HG03025 (cell line): Measurements from ENCODE around the gene ITPR2.
A peak's percentile ranks its signal among the peaks of the same experiment; 100 is the strongest.
"Not testable (repeated sequence)": the region's sequence is repeated elsewhere in the genome, so short reads cannot be mapped to it uniquely, and the experiment has no call there.

Experiments used
- ATAC-seq: cut with Tn5 transposase; IDR thresholded peaks from one replicate; pipeline ENCODE4 v1.9.1; 2021; ENCODE audit warnings: mild to moderate bottlenecking, moderate library complexity; ENCODE audit not compliant: unreplicated experiment, low FRiP score

Gene ITPR2

DNA sequence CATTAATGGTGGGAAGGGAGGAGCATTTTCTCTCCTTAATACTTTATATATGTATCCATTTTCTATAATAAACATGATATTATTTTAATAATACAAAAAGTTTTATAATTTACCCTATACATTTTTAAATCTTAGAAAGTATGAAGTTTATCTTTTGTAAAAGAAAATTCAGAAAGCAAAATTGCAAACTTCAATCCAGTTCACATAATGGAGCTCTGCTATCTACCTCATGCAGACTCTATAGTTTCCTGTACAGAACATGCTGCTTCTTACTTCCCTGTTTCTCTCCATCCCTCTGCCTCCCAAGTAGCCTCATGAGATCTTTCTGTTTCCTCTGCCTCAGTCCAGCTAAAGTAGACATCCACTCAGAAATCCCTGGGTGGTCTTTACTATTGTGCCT, 402.4 kb downstream of the ITPR2 start:
- not testable (repeated sequence) for ATAC-seq

DNA sequence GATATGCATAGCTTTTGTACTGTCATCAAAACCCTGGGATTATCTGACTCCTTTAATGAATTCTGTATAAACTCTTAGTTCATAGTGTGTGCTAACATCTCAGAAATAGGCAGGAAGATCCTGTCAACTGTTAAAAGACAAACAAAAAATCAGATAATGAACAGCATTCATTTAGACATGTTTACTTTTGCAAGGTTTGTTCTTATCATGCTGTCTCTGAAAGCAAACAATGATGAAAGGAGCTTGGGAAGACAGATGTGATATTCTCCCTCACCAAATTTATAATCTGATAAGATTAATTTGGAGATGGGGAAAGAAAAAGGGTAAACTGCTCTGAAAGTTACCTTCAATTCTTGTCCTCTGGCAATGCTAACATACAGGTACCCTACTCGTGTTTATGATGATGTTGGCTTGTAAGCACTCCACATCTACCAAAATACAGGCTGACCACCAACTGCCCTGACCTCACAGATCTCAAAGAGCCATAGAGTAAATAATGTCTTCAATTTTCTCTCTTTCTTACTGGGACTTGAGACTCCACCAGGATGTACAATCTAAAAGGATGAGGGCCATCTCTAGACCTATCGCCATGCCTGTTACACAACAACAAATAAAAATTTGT, 403.8 kb downstream of the ITPR2 start:
- ATAC-seq, result no peak

GRCh38 chr12:26428420-26428819, 404.6 kb downstream of the ITPR2 start:
- no peak for ATAC-seq

DNA sequence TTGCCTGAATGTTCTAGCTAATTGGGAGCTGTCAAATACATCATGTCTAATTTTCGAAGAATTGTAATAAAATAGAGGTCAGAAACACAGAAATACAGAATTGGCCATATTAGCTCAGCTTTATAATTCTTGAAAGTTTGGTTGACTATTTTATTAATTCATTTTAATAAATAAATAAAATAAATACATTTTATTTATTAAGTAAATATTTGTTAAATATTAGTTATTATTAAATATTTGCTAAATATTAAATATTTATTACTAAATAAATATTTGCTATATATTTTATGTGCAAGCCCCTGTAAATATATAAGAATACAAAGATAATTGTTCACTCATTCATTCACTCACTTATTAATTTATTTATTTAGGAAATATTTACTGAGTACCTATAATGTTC, 406.3 kb downstream of the ITPR2 start:
- no peak for ATAC-seq

DNA sequence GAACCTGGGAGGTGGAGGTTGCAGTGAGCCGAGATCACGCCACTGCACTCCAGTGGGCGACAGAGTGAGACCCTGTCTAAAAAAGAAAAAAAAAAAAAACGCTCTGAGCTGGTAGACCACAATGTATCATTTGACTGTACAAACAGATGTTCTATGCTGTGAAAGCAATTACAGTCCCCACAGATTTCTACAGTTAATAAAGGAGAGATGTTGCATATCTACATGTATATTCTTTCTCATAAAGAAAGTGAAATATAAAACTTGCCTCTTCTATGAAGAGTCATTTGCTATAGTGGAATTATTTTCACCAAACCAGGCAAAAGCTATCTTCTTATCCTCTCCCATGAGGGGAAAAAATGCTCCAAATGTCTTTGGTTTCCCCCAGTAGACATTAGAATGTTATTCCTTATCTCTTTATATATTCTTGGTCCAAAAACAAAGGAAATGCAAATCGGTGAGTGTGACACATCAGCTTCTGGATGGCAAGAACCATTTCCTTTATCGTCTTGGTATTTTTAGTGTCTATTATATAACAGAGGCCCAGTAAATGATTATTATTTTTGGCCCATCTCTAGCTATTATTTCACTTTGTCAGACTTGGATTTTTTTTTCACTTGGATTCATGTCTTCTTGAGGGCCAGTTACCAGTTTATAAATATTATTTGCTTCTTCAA, 407.3 kb downstream of the ITPR2 start:
- no peak for ATAC-seq

DNA sequence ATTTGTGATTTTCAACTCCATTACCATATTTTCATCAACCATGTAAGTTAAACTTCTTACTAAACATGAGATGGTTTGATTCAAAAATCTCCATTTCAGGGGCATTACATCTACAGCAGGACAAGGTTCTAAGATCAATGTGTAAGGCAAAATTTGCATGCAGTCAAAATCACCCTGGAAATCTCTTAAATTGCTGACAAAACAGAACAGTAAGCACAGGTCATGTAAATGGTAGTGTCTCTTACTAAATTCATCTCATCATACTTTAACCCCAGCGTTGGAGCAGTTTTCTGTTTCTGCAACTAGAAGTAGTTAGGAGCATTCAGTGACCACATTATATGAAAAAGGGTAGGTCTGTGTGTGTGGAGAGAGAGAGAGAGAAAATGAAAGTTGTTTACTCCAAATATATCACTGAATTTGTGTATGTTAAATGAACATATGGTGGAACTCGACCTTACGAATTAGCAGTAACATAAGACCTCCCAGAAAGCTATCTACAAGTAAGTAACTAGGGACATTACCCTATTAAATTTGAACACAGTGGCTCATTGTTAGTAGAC, 410.1 kb downstream of the ITPR2 start:
- ATAC-seq, result peak; percentile 79

DNA sequence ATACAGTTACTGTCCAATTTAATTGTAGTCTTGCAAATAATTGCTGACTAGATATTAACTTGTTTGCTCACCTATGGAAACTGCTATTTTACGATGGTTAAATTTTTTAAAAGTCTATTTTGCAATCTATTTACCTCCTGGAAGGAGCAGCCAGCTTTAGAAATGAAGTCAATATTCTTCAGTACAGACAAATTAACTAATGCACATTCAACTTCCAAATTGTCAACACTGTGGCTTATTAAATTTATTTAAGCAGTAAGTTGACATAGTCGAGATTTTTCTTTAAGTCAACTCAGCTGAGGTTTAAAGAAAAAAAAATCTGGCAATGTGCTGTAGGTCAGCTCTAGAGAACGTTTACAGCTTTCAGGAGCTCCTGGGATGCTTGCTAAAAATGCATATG, 416.4 kb downstream of the ITPR2 start:
- no peak for ATAC-seq

GRCh38 chr12:26410689-26411088, 422.3 kb downstream of the ITPR2 start:
- ATAC-seq, result no peak

DNA sequence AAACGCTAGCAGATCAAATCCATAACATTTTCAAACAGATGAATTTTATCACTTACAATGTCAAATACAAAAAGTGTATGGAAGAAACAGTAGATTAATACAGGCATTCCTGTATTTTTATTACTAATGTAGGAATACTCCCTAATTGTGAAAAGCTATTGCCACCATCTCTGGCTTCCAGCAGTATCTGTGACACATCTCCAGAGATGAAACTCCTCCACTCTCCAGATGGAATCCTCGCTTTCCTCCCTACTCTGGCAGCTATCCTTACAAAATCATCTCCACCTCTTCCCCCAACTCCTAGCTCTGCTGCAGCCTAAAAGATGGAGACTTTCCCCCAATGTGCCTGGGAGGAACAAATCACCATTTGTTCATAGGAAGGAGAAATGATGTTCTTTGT, 426.2 kb downstream of the ITPR2 start:
- no peak for ATAC-seq

DNA sequence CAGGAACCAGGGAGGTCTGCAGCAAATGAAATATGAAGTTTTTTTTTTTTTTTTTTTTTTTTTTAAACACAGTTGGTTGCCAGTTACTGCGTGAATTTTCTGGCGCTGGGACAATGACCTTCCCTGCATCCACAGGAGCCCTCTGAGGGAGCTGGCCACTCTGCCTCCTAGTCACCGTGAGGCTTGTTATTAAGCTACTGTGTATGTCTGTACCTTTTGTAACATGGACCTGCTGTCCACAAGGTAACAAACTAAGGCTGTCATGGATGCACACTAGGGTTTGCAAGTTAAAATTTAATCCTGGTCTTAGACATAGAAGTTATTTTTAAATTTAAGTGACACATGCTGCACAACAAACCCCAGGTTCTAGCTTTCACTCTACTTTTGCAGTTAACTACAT, 426.6 kb downstream of the ITPR2 start:
- ATAC-seq, result no peak

- no peak for ATAC-seq
These were observed 429.4 kb downstream of the ITPR2 start for GRCh38 chr12:26403601-26404000.

- ATAC-seq, result no peak
These were observed 430.3 kb downstream of the ITPR2 start for GRCh38 chr12:26402648-26403047.

DNA sequence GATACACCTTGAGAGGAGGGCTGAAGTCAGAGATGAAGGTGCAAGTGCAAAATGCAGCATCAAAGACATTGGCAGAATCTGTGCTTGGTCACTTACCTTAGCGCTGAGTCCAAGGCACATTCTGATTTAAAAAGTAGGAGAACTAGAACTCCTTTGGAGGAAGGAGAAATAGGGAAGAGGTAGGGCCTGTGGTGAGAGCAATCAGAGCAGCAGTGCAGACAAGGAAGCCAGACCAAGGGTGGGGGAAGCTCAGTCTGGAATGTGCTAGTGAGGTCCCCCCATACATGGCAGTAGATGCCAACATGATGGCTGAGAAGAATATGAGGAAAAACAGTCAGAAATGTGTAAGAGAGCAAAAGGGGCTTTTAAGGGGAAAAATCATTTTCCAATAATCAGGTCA, 431.1 kb downstream of the ITPR2 start:
- no peak for ATAC-seq

- no peak for ATAC-seq
These were observed 432.4 kb downstream of the ITPR2 start for GRCh38 chr12:26400627-26401026.

- ATAC-seq, result no peak
These were observed 433.6 kb downstream of the ITPR2 start for GRCh38 chr12:26399381-26399780.

DNA sequence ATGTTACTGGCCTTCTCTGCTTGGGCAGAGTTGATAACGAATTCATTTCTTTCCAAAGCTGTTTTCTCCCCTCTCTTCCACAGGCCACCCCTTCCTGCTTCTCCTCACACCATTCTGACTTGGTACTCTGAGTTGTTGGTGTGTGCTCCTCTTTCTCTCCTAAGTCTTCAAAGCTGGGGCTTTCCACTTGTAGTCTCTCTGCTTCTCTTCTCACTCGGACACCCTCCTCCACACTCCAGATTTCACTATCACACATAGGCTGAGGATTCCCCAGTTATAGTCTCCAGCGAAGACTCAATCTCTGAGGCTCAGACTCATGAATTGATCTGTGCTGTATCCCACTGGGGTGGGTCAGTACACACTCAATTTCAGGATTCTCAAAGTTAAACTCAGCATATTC, 436.6 kb downstream of the ITPR2 start:
- no peak for ATAC-seq

- no peak for ATAC-seq
These were observed 443.7 kb downstream of the ITPR2 start for GRCh38 chr12:26389343-26389742.

- no peak for ATAC-seq
These were observed 448.5 kb downstream of the ITPR2 start for GRCh38 chr12:26384536-26384935.

DNA sequence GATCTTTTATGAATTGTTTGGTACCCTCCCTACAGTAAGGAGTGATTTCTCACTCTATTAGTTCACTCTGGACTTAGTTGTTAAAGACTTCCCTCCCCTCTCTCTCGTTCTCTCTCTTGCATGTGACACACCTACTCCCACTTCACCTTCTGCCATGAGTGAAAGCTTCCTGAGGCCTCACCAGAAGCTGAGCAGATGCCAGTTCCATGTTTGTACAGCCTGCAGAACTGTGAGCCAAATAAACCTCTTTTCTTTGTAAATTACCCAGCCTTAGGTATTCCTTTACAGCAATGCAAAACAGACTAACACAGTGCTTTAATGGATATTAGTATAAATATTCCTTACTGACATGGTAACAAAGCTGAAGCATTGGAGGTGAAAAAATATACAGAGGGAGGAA, 450.0 kb downstream of the ITPR2 start:
- ATAC-seq, result no peak

GRCh38 chr12:26380897-26381296, 452.1 kb downstream of the ITPR2 start:
- no peak for ATAC-seq

DNA sequence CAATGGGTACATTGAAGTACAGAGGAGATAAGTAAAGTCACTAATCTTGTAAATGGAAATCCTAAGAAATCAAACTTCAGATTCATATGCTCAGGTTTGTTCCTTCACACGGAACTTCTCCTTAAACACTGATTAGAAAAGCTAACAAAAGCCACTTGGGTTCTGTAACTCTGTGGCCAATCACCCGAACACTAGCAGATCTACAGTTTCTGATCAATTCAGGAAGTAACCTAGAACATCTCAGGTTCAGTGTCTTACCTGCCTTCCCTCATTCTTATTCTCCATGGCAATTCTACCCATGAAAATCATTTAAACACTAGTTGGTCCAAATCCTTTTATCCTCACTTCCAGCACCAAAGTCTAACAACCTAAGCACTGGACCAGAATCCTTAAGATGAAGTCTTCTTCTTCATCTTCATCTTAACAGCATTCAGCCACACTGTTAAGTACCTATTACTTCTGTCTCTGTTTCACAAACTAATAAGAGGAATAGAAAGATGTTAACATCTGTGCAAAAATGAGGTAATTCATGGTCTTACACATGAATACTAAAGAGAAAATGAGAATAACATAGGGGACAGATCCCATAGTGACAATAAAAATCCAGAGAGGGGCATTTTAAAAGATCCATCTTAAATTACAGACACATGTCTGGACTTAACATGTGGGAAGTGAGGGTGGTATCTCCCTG, 453.1 kb downstream of the ITPR2 start:
- ATAC-seq, result peak; percentile 63

DNA sequence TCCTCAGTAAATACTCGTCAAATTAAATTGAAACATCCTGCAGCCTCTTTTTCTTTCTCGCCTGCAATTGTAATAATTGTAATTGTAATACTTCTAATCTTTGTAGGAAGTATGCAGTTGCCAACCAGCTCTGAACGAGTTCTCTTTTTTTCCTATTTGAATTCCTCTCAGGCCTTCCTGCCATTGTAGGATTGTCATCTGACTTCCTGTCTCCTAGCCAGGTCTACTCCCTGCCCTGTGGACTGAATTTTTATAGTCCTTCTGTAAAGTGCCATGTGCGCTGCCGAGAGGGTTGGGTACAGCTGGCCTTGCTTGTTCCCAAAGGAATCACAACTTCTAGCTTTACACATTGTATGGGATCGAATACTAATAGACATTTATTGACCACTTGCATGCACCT, 454.3 kb downstream of the ITPR2 start:
- no peak for ATAC-seq
